ENCODE data around the gene ADAM23. TPM values are rescaled to one million over a fixed set of nuclear protein-coding genes. Genes with fewer than 3 reads are reported as not detected.

ADAM23 gene
- total RNA-seq, 1 experiment from 2014 or later: 2.7 TPM

DNA sequence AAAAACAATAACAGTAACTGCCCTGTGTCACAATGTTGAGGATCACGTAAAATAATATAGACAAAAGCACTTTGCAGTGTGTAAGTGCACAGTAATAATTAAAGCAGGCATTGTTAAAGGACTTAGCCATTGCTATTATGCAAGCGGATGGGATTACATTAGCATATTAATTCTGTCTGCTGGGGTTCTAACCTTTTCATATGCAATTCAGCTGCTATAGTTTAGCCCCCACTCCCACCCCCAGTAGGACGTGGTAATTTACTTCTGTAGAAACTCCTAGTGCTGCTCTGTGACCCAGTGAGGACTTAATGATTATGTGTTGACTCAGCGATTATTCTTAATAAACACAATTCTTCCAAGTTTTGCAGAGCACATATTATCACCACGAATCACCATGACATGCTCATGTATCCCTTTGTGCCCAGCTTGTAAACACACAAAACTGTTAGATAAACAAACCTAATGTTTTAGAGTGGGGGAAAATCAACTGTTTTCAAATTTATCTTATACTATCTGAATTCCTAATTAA is 5.1 kb upstream of the ADAM23 start:
- DNase-seq (ENCODE audit: low spot score): no peak
- in situ Hi-C loops (cut with HindIII; ENCODE audit: low sequenced_read_pairs): no loop called here

DNA sequence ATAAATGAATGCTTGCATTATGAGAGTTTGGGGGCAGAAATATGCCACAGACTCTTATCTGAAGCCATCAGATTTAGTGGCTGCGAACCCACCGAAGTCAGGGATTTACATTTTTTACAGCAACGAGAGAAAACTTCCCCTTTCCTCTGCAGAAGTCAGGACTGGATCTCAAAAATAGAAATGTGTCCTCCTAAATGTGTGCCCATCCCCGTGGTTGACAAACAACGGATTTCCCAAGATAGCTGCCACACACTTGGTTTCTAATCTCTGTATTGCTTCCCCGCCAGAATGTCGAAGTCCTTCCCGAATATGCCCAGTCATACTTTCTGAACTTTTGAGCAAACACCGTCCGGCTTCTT is 879 bp upstream of the ADAM23 start:
- in situ Hi-C loops (cut with HindIII; ENCODE audit: low sequenced_read_pairs): no loop called here
- DNase-seq (ENCODE audit: low spot score): no peak

DNA sequence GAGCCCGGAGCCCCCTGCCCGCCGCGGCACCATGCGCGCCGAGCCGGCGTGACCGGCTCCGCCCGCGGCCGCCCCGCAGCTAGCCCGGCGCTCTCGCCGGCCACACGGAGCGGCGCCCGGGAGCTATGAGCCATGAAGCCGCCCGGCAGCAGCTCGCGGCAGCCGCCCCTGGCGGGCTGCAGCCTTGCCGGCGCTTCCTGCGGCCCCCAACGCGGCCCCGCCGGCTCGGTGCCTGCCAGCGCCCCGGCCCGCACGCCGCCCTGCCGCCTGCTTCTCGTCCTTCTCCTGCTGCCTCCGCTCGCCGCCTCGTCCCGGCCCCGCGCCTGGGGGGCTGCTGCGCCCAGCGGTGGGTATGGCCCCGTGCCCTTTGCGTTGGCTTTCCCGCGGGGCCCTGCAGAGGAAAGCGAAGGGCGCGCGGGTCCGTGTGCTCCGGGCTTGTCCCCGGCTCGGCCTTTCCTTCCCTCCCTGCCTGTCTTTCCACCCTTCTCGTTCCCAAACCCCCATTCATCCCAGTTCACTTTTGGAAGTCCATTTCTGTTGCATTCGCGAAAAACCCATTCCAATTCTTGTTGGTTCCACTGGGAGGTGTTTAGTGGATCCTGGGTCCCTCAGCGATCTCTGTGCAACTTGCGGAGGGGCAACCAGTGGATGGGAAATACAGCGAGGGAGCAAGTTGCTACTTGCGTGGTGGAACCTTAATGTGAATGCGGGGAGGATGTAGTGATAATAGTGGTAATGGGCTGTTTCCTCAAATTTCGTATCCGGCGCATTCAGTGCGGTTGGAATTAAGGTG is 599 bp downstream of the ADAM23 start:
- peak; percentile 68 for DNase-seq (ENCODE audit: low spot score)
- in situ Hi-C loops (cut with HindIII; ENCODE audit: low sequenced_read_pairs): no loop called here

DNA sequence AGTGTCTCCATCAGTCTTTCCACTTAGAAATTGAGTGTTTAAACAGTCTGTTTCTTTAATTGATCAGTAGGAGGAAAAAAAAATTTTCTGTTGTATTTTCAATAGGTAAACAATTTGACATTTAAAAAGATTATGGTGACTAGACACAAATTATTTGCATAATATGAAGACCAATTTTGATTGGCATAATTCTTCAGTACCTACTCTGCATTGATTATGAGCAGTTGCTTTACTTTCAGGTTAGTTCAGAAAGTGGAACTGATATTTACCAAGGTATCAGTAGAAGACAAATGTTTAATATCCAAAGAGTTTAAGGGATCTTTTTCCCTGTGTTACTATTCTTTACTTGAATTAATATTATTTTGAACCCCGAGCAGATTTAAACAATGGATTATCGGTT is 2.6 kb downstream of the ADAM23 start:
- DNase-seq (ENCODE audit: low spot score): no peak
- in situ Hi-C loops (cut with HindIII; ENCODE audit: low sequenced_read_pairs): no loop called here

GRCh38 chr2:206452242-206452641 is 8.9 kb downstream of the ADAM23 start:
- in situ Hi-C loops (cut with HindIII; ENCODE audit: low sequenced_read_pairs): no loop called here
- no peak for DNase-seq (ENCODE audit: low spot score)

DNA sequence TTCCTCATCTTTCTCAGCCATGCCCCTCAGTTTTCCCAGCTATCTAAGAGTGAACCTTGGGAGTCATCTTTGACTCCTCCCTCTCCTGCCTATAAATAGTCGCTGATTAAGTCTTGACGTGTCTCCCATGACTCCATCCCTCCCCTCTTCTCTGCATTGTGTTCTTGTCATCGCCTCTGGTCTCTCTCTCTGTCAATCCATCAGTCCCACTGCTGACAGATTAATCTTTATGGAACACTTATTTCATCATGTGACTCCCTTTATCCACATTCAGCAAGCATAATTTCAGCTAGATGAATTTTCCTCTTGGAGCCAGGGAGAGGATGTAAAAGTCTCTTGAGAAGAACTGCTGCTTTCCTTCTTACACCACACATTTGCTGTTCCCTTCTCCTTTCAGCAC is 9.4 kb downstream of the ADAM23 start:
- in situ Hi-C loops (cut with HindIII; ENCODE audit: low sequenced_read_pairs): no loop called here
- no peak for DNase-seq (ENCODE audit: low spot score)

- no peak for DNase-seq (ENCODE audit: low spot score)
- in situ Hi-C loops (cut with HindIII; ENCODE audit: low sequenced_read_pairs): no loop called here
These were observed 12.9 kb downstream of the ADAM23 start for GRCh38 chr2:206456078-206456754.

GRCh38 chr2:206457188-206457634 is 13.9 kb downstream of the ADAM23 start:
- in situ Hi-C loops (cut with HindIII; ENCODE audit: low sequenced_read_pairs): no loop called here
- DNase-seq (ENCODE audit: low spot score): no peak

DNA sequence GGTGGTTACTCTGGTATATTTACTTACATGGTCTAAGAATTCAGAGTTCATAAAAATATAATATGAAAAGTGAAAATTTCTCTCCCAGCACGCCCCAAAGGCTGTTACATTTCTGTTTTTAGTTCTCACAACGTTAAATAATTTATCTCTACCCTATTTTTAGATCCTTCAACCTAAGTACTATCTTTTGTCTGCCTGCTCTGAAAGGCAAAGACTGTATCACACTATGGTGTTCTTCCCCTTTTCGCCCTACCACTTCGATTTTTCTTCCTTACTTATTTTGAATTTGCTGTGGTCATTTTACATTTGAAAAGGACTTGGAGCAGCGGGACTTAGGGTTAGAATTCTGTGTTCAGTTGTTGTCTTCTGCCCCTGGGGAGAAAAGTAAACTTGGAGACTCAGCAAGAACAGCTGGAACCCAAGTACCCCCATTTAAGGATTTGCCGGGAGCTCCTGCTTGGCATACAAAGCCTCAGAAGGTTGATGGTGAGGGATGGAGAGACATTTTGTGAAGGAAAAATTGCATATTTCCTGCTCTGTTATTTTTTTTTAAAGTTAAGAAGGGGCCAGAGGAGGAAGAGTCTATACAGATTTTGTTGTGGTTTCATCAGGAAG is 19.0 kb downstream of the ADAM23 start:
- in situ Hi-C loops (cut with HindIII; ENCODE audit: low sequenced_read_pairs): no loop called here
- no peak for DNase-seq (ENCODE audit: low spot score)

DNA sequence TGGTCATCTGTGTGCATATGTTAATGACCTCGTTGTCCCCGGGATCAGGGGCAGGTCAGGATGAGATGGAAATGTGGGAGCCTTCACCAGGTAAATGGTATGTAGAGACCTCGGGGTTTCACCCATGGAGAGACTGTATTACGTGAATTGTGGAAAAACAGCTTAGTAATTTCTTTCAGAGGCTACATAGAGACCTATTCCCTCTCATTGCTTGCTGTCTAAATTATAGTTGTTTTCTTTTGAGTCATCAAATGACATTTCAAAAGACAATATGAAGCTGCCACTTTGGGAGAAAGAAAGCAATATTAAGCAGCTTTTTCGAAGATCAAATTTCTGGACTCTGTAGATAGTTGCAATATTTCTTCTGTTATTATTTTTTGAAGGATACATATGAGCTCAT is 20.4 kb downstream of the ADAM23 start:
- DNase-seq (ENCODE audit: low spot score): no peak
- in situ Hi-C loops (cut with HindIII; ENCODE audit: low sequenced_read_pairs): no loop called here

GRCh38 chr2:206464597-206464996 is 21.3 kb downstream of the ADAM23 start:
- no peak for DNase-seq (ENCODE audit: low spot score)
- in situ Hi-C loops (cut with HindIII; ENCODE audit: low sequenced_read_pairs): no loop called here

- in situ Hi-C loops (cut with HindIII; ENCODE audit: low sequenced_read_pairs): no loop called here
- DNase-seq (ENCODE audit: low spot score): no peak
These were observed 28.3 kb downstream of the ADAM23 start for GRCh38 chr2:206471524-206472062.

GRCh38 chr2:206472094-206472493 is 28.8 kb downstream of the ADAM23 start:
- in situ Hi-C loops (cut with HindIII; ENCODE audit: low sequenced_read_pairs): no loop called here
- no peak for DNase-seq (ENCODE audit: low spot score)

DNA sequence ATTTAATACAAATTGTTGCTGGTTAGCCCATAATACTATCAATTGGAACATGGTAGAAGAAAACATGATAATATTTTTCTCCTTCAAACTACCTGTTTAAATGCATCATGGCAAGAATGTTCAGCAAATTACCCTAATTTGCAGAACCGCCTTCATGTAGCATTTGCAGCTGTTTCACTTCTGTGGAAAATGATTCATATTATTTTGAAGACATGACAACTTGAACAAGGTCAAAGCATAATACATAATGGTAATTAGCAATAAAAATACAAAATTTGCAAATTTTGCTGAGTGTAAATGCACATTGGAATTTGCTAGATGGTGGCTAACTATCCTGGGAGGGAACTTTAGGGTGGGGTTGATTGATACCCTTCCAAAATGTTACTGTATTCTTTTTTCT is 30.8 kb downstream of the ADAM23 start:
- no peak for DNase-seq (ENCODE audit: low spot score)
- in situ Hi-C loops (cut with HindIII; ENCODE audit: low sequenced_read_pairs): no loop called here

DNA sequence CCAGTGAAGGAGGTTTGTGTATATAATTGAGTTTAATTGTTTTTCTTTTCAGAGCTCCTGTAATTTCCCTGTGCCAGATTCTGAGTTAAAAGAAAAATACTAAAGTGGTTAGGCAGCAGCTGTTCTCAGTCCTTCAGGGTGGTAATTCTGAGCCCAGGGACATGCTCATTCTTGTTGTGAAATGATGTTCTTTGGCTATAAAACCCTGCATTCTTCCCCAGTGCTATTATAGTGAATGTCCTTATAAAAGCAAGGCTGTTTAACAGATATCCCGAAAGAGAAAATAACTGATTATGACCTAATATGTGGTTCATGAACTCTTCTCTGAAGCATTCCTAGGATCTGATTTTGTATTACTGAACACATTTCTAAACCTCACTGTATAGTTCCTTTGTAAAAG is 34.0 kb downstream of the ADAM23 start:
- no peak for DNase-seq (ENCODE audit: low spot score)
- in situ Hi-C loops (cut with HindIII; ENCODE audit: low sequenced_read_pairs): no loop called here

GRCh38 chr2:206478340-206478739 is 35.0 kb downstream of the ADAM23 start:
- no peak for DNase-seq (ENCODE audit: low spot score)
- in situ Hi-C loops (cut with HindIII; ENCODE audit: low sequenced_read_pairs): no loop called here

DNA sequence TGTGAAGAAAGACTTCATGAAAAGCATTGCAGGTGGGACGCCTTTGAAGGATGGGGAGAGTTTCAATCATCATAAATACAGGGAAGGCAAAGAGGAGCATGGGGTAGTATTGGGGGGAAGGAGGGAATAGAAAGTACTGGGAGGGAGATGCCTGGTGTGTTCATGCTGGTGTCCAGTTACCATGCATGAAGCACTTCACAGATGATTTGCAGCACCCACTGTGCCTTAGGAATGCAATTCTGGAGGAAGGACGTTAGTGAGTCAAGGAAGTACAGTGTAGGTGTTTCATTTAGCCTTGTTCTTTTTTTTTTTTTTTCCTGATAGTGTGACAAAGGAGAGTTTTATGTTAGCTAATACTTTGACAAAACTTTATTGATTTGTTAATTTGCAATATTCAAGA is 36.8 kb downstream of the ADAM23 start:
- in situ Hi-C loops (cut with HindIII; ENCODE audit: low sequenced_read_pairs): no loop called here
- DNase-seq (ENCODE audit: low spot score): no peak

DNA sequence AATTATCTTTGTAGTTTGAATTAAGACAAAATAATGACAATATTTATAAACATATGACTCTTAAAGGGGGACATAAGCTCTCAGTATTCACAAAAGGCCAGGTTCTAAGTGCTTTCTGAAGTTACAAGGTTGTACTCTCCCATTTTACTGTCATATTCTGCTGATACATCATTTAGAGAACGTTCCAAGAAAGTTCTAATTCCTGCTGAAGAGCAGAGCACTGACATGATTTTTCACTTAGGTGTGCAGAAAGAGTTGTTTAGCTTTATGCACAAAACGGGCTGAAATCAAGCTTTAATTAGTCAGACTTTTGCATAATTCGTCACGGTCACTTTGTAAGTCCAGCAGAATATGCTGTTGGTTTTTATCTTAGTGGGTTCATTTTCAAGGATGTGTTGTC is 37.3 kb downstream of the ADAM23 start:
- in situ Hi-C loops (cut with HindIII; ENCODE audit: low sequenced_read_pairs): no loop called here
- peak; percentile 7 for DNase-seq (ENCODE audit: low spot score)

DNA sequence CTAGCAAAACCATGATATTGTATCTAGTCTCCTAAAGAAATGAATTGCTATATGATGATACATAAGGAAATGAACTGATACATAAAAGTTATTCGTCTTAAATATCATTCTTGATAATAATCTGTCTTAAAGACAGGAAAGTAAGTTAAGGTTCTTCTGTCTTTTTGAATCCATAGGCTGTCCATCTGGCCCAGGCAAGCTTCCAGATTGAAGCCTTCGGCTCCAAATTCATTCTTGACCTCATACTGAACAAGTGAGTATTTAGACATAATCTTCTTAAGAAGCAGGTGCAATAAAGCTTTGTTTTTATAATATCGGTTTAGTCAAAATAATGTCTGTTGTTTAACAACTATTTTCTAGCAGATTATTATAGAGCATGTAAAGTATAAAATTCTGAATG is 37.7 kb downstream of the ADAM23 start:
- peak; percentile 59 for DNase-seq (ENCODE audit: low spot score)
- in situ Hi-C loops (cut with HindIII; ENCODE audit: low sequenced_read_pairs): no loop called here

GRCh38 chr2:206482123-206482522 is 38.8 kb downstream of the ADAM23 start:
- in situ Hi-C loops (cut with HindIII; ENCODE audit: low sequenced_read_pairs): no loop called here
- DNase-seq (ENCODE audit: low spot score): no peak
